K562 (cell line): Measurements from ENCODE around the gene ARHGEF9.

Experiments
- CTCF ChIP-seq, 3 experiments: IDR thresholded peaks in 2 of 3; conservative IDR thresholded peaks in 1 of 3; 2 replicates each; pipeline ENCODE4 v1.5.1; 2011 to 2012; ENCODE audit warnings: low read length in 3 of 3, mild to moderate bottlenecking in 3 of 3, control low read depth in 2 of 3, improper control_type of control experiment in 1 of 3, inconsistent platforms in 1 of 3, low read depth in 1 of 3, mixed read lengths in 1 of 3, moderate library complexity in 1 of 3; ENCODE audit not compliant: insufficient read depth in 2 of 3
- MITF ChIP-seq: IDR thresholded peaks from 2 replicates; pipeline ENCODE4 v1.6.1; 2014; ENCODE audit warnings: antibody characterized with exemption
- NR2C2 ChIP-seq, 2 experiments: fragments of 200-800 bp in 1 of 2; sonication (Bioruptor generic) in 1 of 2; sonication (generic) in 1 of 2; formaldehyde crosslinking in 1 of 2; IDR thresholded peaks; 2 replicates each; pipeline versions ENCODE4 v1.6.1 to v1.8.0; 2016 to 2022; ENCODE audit warnings: mild to moderate bottlenecking in 1 of 2, missing compliant biosample characterization in 1 of 2, missing genetic modification characterization in 1 of 2, missing genetic modification reagents in 1 of 2
- POLR2A ChIP-seq: fragments of 450-650 bp; conservative IDR thresholded peaks from 2 replicates; pipeline ENCODE4 v1.6.1; 2016
- RBM25 ChIP-seq: fragments of 200-400 bp; formaldehyde crosslinking; IDR thresholded peaks from 2 replicates; pipeline ENCODE4 v1.6.1; 2018; ENCODE audit warnings: low read length, low read depth, moderate library complexity; ENCODE audit not compliant: severe bottlenecking
- SMARCE1 ChIP-seq: fragments of 450-650 bp; IDR thresholded peaks from 2 replicates; pipeline ENCODE4 v1.7.1; 2016; ENCODE audit warnings: mild to moderate bottlenecking
- SUPT5H ChIP-seq: fragments of 450-650 bp; IDR thresholded peaks from 2 replicates; pipeline ENCODE4 v1.6.1; 2016
- TARDBP ChIP-seq: fragments of 450-650 bp; IDR thresholded peaks from 2 replicates; pipeline ENCODE4 v1.6.1; 2016
- TEAD2 ChIP-seq: fragments of 450-650 bp; IDR thresholded peaks from 2 replicates; pipeline ENCODE4 v1.6.1; 2016; ENCODE audit warnings: missing genetic modification characterization, control low read depth, missing compliant biosample characterization
- ZNF511 ChIP-seq: sonication (generic); formaldehyde crosslinking; IDR thresholded peaks from 2 replicates; pipeline ENCODE4 v1.8.0; 2022; ENCODE audit warnings: mild to moderate bottlenecking, missing genetic modification reagents

- no peak for TF ChIP-seq TARDBP
- TF ChIP-seq RBM25: no peak
- TF ChIP-seq TEAD2: no peak
- no peak for TF ChIP-seq POLR2A
- no peak for TF ChIP-seq ZNF511 (CRISPR knock-in tag)
- no peak for TF ChIP-seq SMARCE1
- no peak for TF ChIP-seq SUPT5H
- TF ChIP-seq CTCF (IDR thresholded peaks at IDR 0.05 in 2 of 3, conservative IDR thresholded peaks at IDR 0.05 in 1 of 3; ENCODE audit: insufficient read depth in 2 of 3, low read depth in 1 of 3, low read length in 3 of 3): no peak
- TF ChIP-seq MITF: no peak
- TF ChIP-seq NR2C2 (CRISPR knock-in tag; IDR thresholded peaks at IDR 0.05): no peak
- TF ChIP-seq NR2C2 (tag; IDR thresholded peaks at IDR 0.05): no peak
Observed at GRCh38 chrX:63761639-63762038, 23.4 kb downstream of the ARHGEF9 start.
